H1 (cell line): ENCODE data around the gene ACVR1. TPM values are rescaled to one million over a fixed set of nuclear protein-coding genes. Genes with fewer than 3 reads are reported as not detected.

ENCODE experiments used
- ASH2L ChIP-seq: fragments of 200-600, 300-600 bp; sonication (generic); IDR thresholded peaks from one replicate; pipeline ENCODE4 v1.7.1; 2017; ENCODE audit warnings: low read length
- BACH1 ChIP-seq: IDR thresholded peaks from 2 replicates; pipeline ENCODE4 v1.6.1; 2012; ENCODE audit warnings: low read length, improper control_type of control experiment
- CBX5 ChIP-seq: fragments of 300-800, 300-1000 bp; sonication (generic); IDR thresholded peaks from 2 replicates; pipeline ENCODE4 v1.7.1; 2016; ENCODE audit warnings: antibody characterized with exemption, low read length, low read depth
- CEBPB ChIP-seq: IDR thresholded peaks from 2 replicates; pipeline ENCODE4 v1.6.1; 2012; ENCODE audit warnings: low read depth, low read length
- CHD2 ChIP-seq: IDR thresholded peaks from 2 replicates; pipeline ENCODE4 v1.6.1; 2012; ENCODE audit warnings: low read length, improper control_type of control experiment
- HDAC2 ChIP-seq, 2 experiments: fragments of 300-600 bp in 1 of 2; sonication (generic) in 1 of 2; IDR thresholded peaks; 2 replicates each; pipeline ENCODE4 v1.6.1; 2011 to 2012; ENCODE audit warnings: low read depth in 2 of 2, low read length in 2 of 2, mild to moderate bottlenecking in 2 of 2, moderate library complexity in 2 of 2, borderline replicate concordance in 1 of 2, inconsistent platforms in 1 of 2
- JUN ChIP-seq: IDR thresholded peaks from 2 replicates; pipeline ENCODE4 v1.6.1; 2011; ENCODE audit warnings: low read depth, mild to moderate bottlenecking, improper control_type of control experiment, low read length
- JUND ChIP-seq: IDR thresholded peaks from 2 replicates; pipeline ENCODE4 v1.6.1; 2011; ENCODE audit warnings: mild to moderate bottlenecking, improper control_type of control experiment, low read length
- KDM4A ChIP-seq: IDR thresholded peaks from one replicate; pipeline ENCODE4 v1.7.1; 2012; ENCODE audit warnings: low read depth, mild to moderate bottlenecking, moderate library complexity, low read length, inconsistent platforms; ENCODE audit not compliant: severe bottlenecking
- NRF1 ChIP-seq: IDR thresholded peaks from 2 replicates; pipeline ENCODE4 v1.6.1; 2011; ENCODE audit warnings: mild to moderate bottlenecking, low read depth, low read length, improper control_type of control experiment
- POLR2A ChIP-seq, 2 experiments: IDR thresholded peaks; 1 replicate in 1 of 2; 2 replicates in 1 of 2; pipeline ENCODE4 v1.6.1; 2011; ENCODE audit warnings: low read depth in 2 of 2, low read length in 2 of 2, mild to moderate bottlenecking in 2 of 2; ENCODE audit errors: control extremely low read depth in 1 of 2
- RAD21 ChIP-seq, 2 experiments: IDR thresholded peaks in 1 of 2; conservative IDR thresholded peaks in 1 of 2; 2 replicates each; pipeline ENCODE4 v1.6.1; 2011; ENCODE audit warnings: low read depth in 2 of 2, low read length in 2 of 2, improper control_type of control experiment in 1 of 2, inconsistent platforms in 1 of 2, mild to moderate bottlenecking in 1 of 2, moderate library complexity in 1 of 2
- RNF2 ChIP-seq: fragments of 200-900, 300-1000 bp; sonication (generic); IDR thresholded peaks from 2 replicates; pipeline ENCODE4 v1.7.1; 2016; ENCODE audit warnings: borderline replicate concordance, low read depth, mild to moderate bottlenecking, antibody characterized with exemption, low read length; ENCODE audit not compliant: poor library complexity, severe bottlenecking; ENCODE audit errors: missing control alignments
- SIRT6 ChIP-seq: IDR thresholded peaks from one replicate; pipeline ENCODE4 v1.7.1; 2012; ENCODE audit warnings: low read length, inconsistent platforms
- SP2 ChIP-seq: IDR thresholded peaks from 2 replicates; pipeline ENCODE4 v1.6.1; 2012; ENCODE audit warnings: mild to moderate bottlenecking, low read length, inconsistent platforms
- TAF1 ChIP-seq: IDR thresholded peaks from 2 replicates; pipeline ENCODE4 v1.6.1; 2011; ENCODE audit warnings: mild to moderate bottlenecking, low read depth, low read length
- TEAD4 ChIP-seq: IDR thresholded peaks from 2 replicates; pipeline ENCODE4 v1.6.1; 2012; ENCODE audit warnings: low read depth, low read length, inconsistent platforms, mixed read lengths
- polyA plus RNA-seq, 7 experiments: library from polyadenylated mRNA; depleted of rRNA in 3 of 7; stranded (reverse) in 5 of 7; unstranded in 2 of 7; fragments of >200 nt in 5 of 7; fragments of 200-250 nt in 2 of 7; gene quantifications; 1 replicate in 5 of 7; 2 replicates in 1 of 7; 4 replicates in 1 of 7; pipeline versions ENCODE4 v1.2.1 to v1.2.3, GENCODE V29; 2011 to 2013; ENCODE audit warnings: missing spikeins in 2 of 7, mixed read lengths in 2 of 7
- total RNA-seq: library from RNA; stranded (reverse); fragmentation: NEBNext Ultra II Directional; extraction: Animal tissue kit (Norgen Biotek cat#: 25700); gene quantifications from 2 replicates; pipeline ENCODE4 v1.2.1, GENCODE V29; 2021
- TF ChIP-seq, protein P1 (sequence below): IDR thresholded peaks from 2 replicates; pipeline ENCODE4 v1.6.1; 2011; ENCODE audit warnings: low read length, improper control_type of control experiment
- TF ChIP-seq, protein P2 (sequence below): IDR thresholded peaks from 2 replicates; pipeline ENCODE4 v1.6.1; 2012; ENCODE audit warnings: inconsistent platforms
- TF ChIP-seq, protein P3 (sequence below), 3 experiments: IDR thresholded peaks; 1 replicate in 2 of 3; 2 replicates in 1 of 3; pipeline versions ENCODE4 v1.5.1 to v1.6.1; 2011; ENCODE audit warnings: low read length in 3 of 3, mild to moderate bottlenecking in 3 of 3, inconsistent platforms in 2 of 3, low read depth in 1 of 3, moderate library complexity in 1 of 3; ENCODE audit not compliant: insufficient read depth in 1 of 3; ENCODE audit errors: control extremely low read depth in 1 of 3

Gene ACVR1
- total and polyA plus RNA-seq, 2 of the 8 experiments (the other 6 are each of a cell fraction or from before 2014, with no cell fraction given) = 8.5 to 17.7 TPM

GRCh38 chr2:157876066-157876785 is at the start of gene ACVR1 (continued):
- TF ChIP-seq, protein P1, sequence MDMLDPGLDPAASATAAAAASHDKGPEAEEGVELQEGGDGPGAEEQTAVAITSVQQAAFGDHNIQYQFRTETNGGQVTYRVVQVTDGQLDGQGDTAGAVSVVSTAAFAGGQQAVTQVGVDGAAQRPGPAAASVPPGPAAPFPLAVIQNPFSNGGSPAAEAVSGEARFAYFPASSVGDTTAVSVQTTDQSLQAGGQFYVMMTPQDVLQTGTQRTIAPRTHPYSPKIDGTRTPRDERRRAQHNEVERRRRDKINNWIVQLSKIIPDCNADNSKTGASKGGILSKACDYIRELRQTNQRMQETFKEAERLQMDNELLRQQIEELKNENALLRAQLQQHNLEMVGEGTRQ = no peak
- TF ChIP-seq POLR2A (IDR thresholded peaks at IDR 0.05; ENCODE audit: control extremely low read depth in 1 of 2, low read depth in 2 of 2, low read length in 2 of 2) (peak in 1 of 2 experiments; percentile 21; a peak in 2 of 3 replicates), RAD21 (IDR thresholded peaks at IDR 0.05 in 1 of 2, conservative IDR thresholded peaks at IDR 0.05 in 1 of 2; ENCODE audit: low read depth in 2 of 2, low read length in 2 of 2) (no peak; a peak in 1 of 4 replicates), HDAC2 (IDR thresholded peaks at IDR 0.05; ENCODE audit: borderline replicate concordance in 1 of 2, low read depth in 2 of 2, low read length in 2 of 2) (no peak), NRF1 (no peak), TEAD4 (no peak), KDM4A (peak; percentile 36), SP2 (no peak), SIRT6 (no peak), TAF1 (peak; percentile 45; the same call in 1 of the 2 replicates), CBX5 (no peak), CHD2 (no peak), JUN (no peak), JUND (no peak), CEBPB (no peak), RNF2 (no peak), BACH1 (no peak), ASH2L (peak; percentile 70)
- TF ChIP-seq, protein P2, sequence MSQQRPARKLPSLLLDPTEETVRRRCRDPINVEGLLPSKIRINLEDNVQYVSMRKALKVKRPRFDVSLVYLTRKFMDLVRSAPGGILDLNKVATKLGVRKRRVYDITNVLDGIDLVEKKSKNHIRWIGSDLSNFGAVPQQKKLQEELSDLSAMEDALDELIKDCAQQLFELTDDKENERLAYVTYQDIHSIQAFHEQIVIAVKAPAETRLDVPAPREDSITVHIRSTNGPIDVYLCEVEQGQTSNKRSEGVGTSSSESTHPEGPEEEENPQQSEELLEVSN = no peak
- TF ChIP-seq, protein P3, sequence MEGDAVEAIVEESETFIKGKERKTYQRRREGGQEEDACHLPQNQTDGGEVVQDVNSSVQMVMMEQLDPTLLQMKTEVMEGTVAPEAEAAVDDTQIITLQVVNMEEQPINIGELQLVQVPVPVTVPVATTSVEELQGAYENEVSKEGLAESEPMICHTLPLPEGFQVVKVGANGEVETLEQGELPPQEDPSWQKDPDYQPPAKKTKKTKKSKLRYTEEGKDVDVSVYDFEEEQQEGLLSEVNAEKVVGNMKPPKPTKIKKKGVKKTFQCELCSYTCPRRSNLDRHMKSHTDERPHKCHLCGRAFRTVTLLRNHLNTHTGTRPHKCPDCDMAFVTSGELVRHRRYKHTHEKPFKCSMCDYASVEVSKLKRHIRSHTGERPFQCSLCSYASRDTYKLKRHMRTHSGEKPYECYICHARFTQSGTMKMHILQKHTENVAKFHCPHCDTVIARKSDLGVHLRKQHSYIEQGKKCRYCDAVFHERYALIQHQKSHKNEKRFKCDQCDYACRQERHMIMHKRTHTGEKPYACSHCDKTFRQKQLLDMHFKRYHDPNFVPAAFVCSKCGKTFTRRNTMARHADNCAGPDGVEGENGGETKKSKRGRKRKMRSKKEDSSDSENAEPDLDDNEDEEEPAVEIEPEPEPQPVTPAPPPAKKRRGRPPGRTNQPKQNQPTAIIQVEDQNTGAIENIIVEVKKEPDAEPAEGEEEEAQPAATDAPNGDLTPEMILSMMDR (IDR thresholded peaks at IDR 0.05; ENCODE audit: control extremely low read depth in 1 of 3, insufficient read depth in 1 of 3, low read depth in 1 of 3, low read length in 3 of 3) = peak in 1 of 3 experiments; percentile 29; a peak in 1 of 4 replicates
